Endothelial cell of umbilical vein (primary cell): Measurements from ENCODE around the gene UBE4B. TPM values are rescaled to one million over a fixed set of nuclear protein-coding genes. Genes with fewer than 3 reads are reported as not detected.

Source experiments
- BruUV-seq: library from RNA; stranded (reverse); fragments of 400-500 nt; replicated peaks from 2 replicates; lab custom pipeline; 2021; lab: Mats Ljungman, UMichigan
- CTCF ChIA-PET: fragments of 300-600, 350-600 bp; sonication (Branson Sonifier 250); formaldehyde crosslinking; loops from one replicate; lab custom pipeline; 2021; ENCODE audit warnings: antibody characterized with exemption, inconsistent platforms; lab: Charles Lee
- POLR2A ChIA-PET: fragments of 300-600, 350-600 bp; sonication (Branson Sonifier 250); formaldehyde crosslinking; loops from one replicate; lab custom pipeline; 2021; ENCODE audit warnings: antibody characterized with exemption, inconsistent platforms; lab: Charles Lee
- DNase-seq: peaks from one replicate; pipeline ENCODE4 v3.0.0-alpha.2; 2011; ENCODE audit warnings: low read depth, low spot score
- FAIRE-seq: peaks from 2 replicates; lab custom pipeline; 2011; peaks lifted over from hg19 to GRCh38; lab: Jason Lieb, UNC
- H2AFZ ChIP-seq: 2 replicates; pipeline ENCODE4 v1.6.0; 2012; ENCODE audit warnings: low read depth, low read length, control low read depth, inconsistent platforms
- H3K27ac ChIP-seq: 2 replicates; pipeline ENCODE4 v1.5.1; 2011; ENCODE audit warnings: low read depth, mild to moderate bottlenecking, control low read depth, low read length, moderate library complexity; ENCODE audit not compliant: insufficient read depth
- H3K27me3 ChIP-seq, 2 experiments: 2 replicates each; pipeline versions ENCODE4 v1.6.0 to v1.6.1; 2011; ENCODE audit warnings: low read length in 2 of 2, mixed read lengths in 1 of 2; ENCODE audit not compliant: control insufficient read depth in 2 of 2, insufficient read depth in 2 of 2
- H3K36me3 ChIP-seq, 2 experiments: 2 replicates in 1 of 2; 3 replicates in 1 of 2; pipeline ENCODE4 v1.5.1; 2011; ENCODE audit warnings: low read length in 2 of 2, mild to moderate bottlenecking in 1 of 2, moderate library complexity in 1 of 2; ENCODE audit not compliant: control insufficient read depth in 2 of 2, insufficient read depth in 2 of 2; ENCODE audit errors: extremely low read depth in 1 of 2
- H3K4me1 ChIP-seq: 3 replicates; pipeline ENCODE4 v1.5.1; 2011; ENCODE audit warnings: mild to moderate bottlenecking, low read length; ENCODE audit not compliant: control insufficient read depth, insufficient read depth; ENCODE audit errors: extremely low read depth
- H3K4me2 ChIP-seq: 2 replicates; pipeline ENCODE4 v1.6.1; 2011; ENCODE audit warnings: low read length, control low read depth, mixed read lengths; ENCODE audit not compliant: insufficient read depth
- H3K4me3 ChIP-seq, 3 experiments: fragments of 200-600 bp in 1 of 3; sonication (generic), shearing (Covaris generic) in 1 of 3; replicated peaks in 1 of 3; 2 replicates each; pipeline ENCODE4 v1.5.1; 2011 to 2016; ENCODE audit warnings: control low read depth in 3 of 3, low read length in 3 of 3, mild to moderate bottlenecking in 2 of 3, inconsistent platforms in 1 of 3, low read depth in 1 of 3, moderate library complexity in 1 of 3; ENCODE audit not compliant: insufficient read depth in 1 of 3
- H3K79me2 ChIP-seq: 2 replicates; pipeline ENCODE4 v1.6.0; 2012; ENCODE audit warnings: low read length, inconsistent platforms; ENCODE audit not compliant: control insufficient read depth, insufficient read depth
- H3K9ac ChIP-seq: replicated peaks from 2 replicates; pipeline ENCODE3; 2011; ENCODE audit warnings: low read length, control low read depth; ENCODE audit not compliant: insufficient read depth; ENCODE audit errors: extremely low read depth
- H3K9me1 ChIP-seq: replicated peaks from 3 replicates; pipeline ENCODE4 v1.6.0; 2011; ENCODE audit warnings: mild to moderate bottlenecking, low read length; ENCODE audit not compliant: control insufficient read depth, insufficient read depth; ENCODE audit errors: extremely low read depth
- H3K9me3 ChIP-seq: replicated peaks from 2 replicates; pipeline ENCODE4 v1.5.1; 2012; ENCODE audit warnings: low read length, inconsistent platforms; ENCODE audit not compliant: control insufficient read depth, insufficient read depth
- H4K20me1 ChIP-seq: replicated peaks from 2 replicates; pipeline ENCODE3; 2011; ENCODE audit warnings: mild to moderate bottlenecking, low read length; ENCODE audit not compliant: control insufficient read depth, insufficient read depth; ENCODE audit errors: extremely low read depth
- EZH2 ChIP-seq: IDR thresholded peaks from 2 replicates; pipeline ENCODE4 v1.6.1; 2012; ENCODE audit warnings: borderline replicate concordance, low read depth, mild to moderate bottlenecking, moderate library complexity, low read length, inconsistent platforms; ENCODE audit not compliant: severe bottlenecking
- FOS ChIP-seq: IDR thresholded peaks from 2 replicates; pipeline ENCODE4 v1.6.1; 2011; ENCODE audit warnings: mild to moderate bottlenecking, low read length, moderate library complexity, borderline replicate concordance; ENCODE audit not compliant: insufficient read depth
- GATA2 ChIP-seq: IDR thresholded peaks from 2 replicates; pipeline ENCODE4 v1.7.0; 2011; ENCODE audit warnings: low read depth, mild to moderate bottlenecking, moderate library complexity, mixed read lengths, low read length; ENCODE audit not compliant: insufficient read length, insufficient read depth
- JUN ChIP-seq: IDR thresholded peaks from 2 replicates; pipeline ENCODE4 v1.6.1; 2011; ENCODE audit warnings: borderline replicate concordance, low read depth; ENCODE audit not compliant: insufficient read length, insufficient read depth
- MAX ChIP-seq: IDR thresholded peaks from 2 replicates; pipeline ENCODE4 v1.6.1; 2011; ENCODE audit not compliant: insufficient read depth, insufficient read length
- MYC ChIP-seq: IDR thresholded peaks from one replicate; pipeline ENCODE4 v1.6.1; 2011; ENCODE audit warnings: mild to moderate bottlenecking, low read depth, low read length
- POLR2A ChIP-seq: IDR thresholded peaks from 2 replicates; pipeline ENCODE4 v1.6.1; 2012; ENCODE audit warnings: low read depth, mild to moderate bottlenecking, control low read depth, low read length
- POLR2AphosphoS5 ChIP-seq: IDR thresholded peaks from 2 replicates; pipeline ENCODE4 v1.6.1; 2012; ENCODE audit warnings: low read depth, mild to moderate bottlenecking, control low read depth, low read length, moderate library complexity; ENCODE audit not compliant: insufficient read depth
- dilution Hi-C: fragments of 300-500 bp; cut with MboI; formaldehyde crosslinking; loops from one replicate; pipeline ENCODE4 v1.15.0; 2019; ENCODE audit warnings: low sequenced_read_pairs; ENCODE audit not compliant: extremely low pct_ligation_motif_present
- intact Hi-C: fragments of 100-400 bp; cut with micrococcal nuclease; formaldehyde crosslinking; loops from one replicate; pipeline ENCODE4 v1.10.0; 2022
- polyA plus RNA-seq, 4 experiments: library from polyadenylated mRNA; depleted of rRNA in 3 of 4; stranded (reverse) in 3 of 4; unstranded in 1 of 4; fragments of >200 nt; gene quantifications; 2 replicates each; pipeline versions ENCODE4 v1.2.1 to v1.2.3, GENCODE V29; 2011 to 2012; ENCODE audit warnings: missing spikeins in 1 of 4
- total RNA-seq: library from RNA; stranded (reverse); gene quantifications from 2 replicates; pipeline ENCODE4 v1.2.3, GENCODE V29; 2021
- TF ChIP-seq, protein P1 (sequence below), 2 donors: IDR thresholded peaks; 1 replicate in 1 of 2; 2 replicates in 1 of 2; pipeline ENCODE4 v1.5.1; 2011; ENCODE audit warnings: low read length in 2 of 2, mild to moderate bottlenecking in 2 of 2, moderate library complexity in 2 of 2, control low read depth in 1 of 2, inconsistent platforms in 1 of 2, low read depth in 1 of 2; ENCODE audit not compliant: insufficient read depth in 1 of 2; ENCODE audit errors: extremely low read depth in 1 of 2

The UBE4B gene
- total and polyA plus RNA-seq, 2 donors (not counting 3 experiments of a cell fraction or from before 2014, with no cell fraction given) = 17.8 to 54.5 TPM

DNA sequence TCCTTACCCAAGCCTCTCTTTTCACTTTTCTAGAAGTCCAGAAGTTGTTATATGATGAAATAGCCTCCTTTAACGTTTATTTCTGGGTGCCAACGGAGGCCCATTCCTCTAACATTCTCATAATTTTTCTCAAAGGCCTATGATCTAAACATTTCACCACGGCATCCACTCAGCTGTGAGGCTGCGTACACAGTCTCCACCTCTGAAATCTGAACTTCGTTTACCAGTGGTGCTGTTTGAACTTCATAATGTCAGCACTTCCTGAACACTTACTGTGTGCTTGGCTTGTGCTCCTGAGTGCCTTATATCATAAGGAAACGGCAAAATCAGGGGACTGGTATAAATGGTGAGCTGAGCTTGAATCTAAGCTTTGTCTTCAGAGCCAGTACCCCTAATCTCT lies 47.8 kb upstream of the UBE4B start:
- H3K36me3 ChIP-seq = peaks cover 0 to 2% of the 10 kb centered on the region in 2 experiments
- peak; percentile 57 for FAIRE-seq
- no peaks in the 10 kb centered on the region for H3K9me1 ChIP-seq
- CTCF ChIA-PET = interaction anchor here (1.7 kb wide), 1 partner anchor 35 kb away, joined by 4 read pairs; no protein-coding TSS in a partner anchor
- H3K4me1 ChIP-seq = peaks cover under 1% of the 10 kb centered on the region
- H3K27me3 ChIP-seq = peaks cover 0 to 4% of the 10 kb centered on the region in 2 experiments
- no peak overlapping the region for H3K4me3 ChIP-seq
- BruUV-seq = no TSS peak
- no peak overlapping the region for H3K4me2 ChIP-seq
- dilution Hi-C loops (no loop called here), intact Hi-C loops (no loop called here)
- no peak for DNase-seq
- H3K9me3 ChIP-seq = no peaks in the 10 kb centered on the region
- TF ChIP-seq, protein P1, sequence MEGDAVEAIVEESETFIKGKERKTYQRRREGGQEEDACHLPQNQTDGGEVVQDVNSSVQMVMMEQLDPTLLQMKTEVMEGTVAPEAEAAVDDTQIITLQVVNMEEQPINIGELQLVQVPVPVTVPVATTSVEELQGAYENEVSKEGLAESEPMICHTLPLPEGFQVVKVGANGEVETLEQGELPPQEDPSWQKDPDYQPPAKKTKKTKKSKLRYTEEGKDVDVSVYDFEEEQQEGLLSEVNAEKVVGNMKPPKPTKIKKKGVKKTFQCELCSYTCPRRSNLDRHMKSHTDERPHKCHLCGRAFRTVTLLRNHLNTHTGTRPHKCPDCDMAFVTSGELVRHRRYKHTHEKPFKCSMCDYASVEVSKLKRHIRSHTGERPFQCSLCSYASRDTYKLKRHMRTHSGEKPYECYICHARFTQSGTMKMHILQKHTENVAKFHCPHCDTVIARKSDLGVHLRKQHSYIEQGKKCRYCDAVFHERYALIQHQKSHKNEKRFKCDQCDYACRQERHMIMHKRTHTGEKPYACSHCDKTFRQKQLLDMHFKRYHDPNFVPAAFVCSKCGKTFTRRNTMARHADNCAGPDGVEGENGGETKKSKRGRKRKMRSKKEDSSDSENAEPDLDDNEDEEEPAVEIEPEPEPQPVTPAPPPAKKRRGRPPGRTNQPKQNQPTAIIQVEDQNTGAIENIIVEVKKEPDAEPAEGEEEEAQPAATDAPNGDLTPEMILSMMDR (IDR thresholded peaks at IDR 0.05; ENCODE audit: extremely low read depth in 1 of 2, insufficient read depth in 1 of 2, low read depth in 1 of 2, low read length in 2 of 2) = no peak
- no peak for TF ChIP-seq JUN
- no peak for TF ChIP-seq POLR2A
- TF ChIP-seq MYC = no peak
- no peak for TF ChIP-seq GATA2
- TF ChIP-seq POLR2AphosphoS5 = no peak
- TF ChIP-seq EZH2 = no peak
- TF ChIP-seq FOS = no peak
- TF ChIP-seq MAX = no peak
- H4K20me1 ChIP-seq = no peaks in the 10 kb centered on the region
- POLR2A ChIA-PET = no interaction called here
- no peaks in the 10 kb centered on the region for H3K79me2 ChIP-seq
- no peak overlapping the region for H3K9ac ChIP-seq
- H3K27ac ChIP-seq = no peak overlapping the region
- no peak overlapping the region for H2AFZ ChIP-seq
